ENCODE data around the gene CDIP1.
"Not testable (repeated sequence)": the region's sequence is repeated elsewhere in the genome, so short reads cannot be mapped to it uniquely, and the experiment has no call there.

The CDIP1 gene

DNA sequence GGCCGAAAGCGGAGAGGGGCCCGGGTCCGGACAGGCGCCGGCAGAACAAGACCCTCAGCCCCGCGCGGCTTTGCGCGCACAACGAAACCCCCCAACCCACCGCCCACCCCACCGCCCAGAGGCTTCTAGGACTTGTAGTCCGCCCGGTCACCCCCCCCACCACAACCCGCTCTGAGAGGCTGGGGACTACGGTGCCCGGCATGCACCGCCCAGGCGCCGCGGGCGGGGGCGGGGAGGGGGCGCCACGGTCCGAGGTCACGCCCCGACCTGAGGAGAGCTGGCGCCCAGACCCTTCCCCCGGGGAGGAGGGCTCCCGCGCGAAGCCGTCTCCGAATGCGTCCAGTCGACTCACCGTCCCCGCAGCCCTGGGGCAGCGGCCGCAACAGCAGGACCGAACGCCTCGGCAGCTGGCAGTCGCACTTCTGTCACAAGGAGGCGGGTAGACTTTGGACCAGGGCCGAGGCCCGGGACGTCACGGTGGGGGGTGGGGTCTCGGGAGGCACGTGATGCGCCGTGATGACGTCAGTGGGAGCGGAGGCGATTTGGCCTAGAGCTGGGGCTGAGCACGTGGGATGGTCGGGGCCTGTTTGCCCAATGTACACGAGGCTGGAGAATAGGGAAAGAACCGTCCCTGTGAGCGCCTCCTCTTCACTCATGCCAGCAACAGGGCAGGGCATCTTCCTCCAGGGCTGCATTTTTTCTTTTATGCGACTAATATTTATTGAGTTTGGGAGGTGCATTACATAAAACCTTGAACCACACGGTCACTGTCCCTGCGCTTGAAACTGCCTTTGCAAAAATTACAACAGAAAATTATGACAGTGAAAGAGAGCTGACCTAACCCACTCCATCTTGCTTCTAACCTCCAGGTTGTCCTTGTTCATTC lies at the start of gene CDIP1:
TSS of gene CDIP1 (minus strand) at position 424 of the 886 bp plus-strand sequence. CDS start 24,643 bp downstream, outside the sequence.
- peak; percentile 94 for DNase-seq

DNA sequence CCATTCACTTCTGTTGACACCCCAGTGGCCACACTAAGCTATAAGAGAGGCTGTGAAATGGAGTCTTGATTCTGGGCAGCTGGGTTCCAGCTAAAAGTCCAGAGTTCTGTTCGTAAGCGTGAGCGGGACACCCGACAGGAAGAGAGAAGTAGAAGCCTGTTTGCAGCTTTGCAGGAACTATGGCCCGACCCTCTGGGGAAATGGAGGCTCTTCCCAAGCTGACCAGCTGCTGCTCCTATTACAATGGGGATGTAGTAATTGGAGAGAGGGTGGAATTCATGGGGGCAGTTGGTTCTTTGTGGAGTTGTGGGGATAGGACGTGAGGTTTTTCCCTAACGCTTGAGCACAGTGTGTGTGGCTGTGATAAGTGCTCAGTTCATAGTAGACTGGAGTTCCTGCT lies 47.7 kb upstream of the CDIP1 start:
- DNase-seq, result no peak

DNA sequence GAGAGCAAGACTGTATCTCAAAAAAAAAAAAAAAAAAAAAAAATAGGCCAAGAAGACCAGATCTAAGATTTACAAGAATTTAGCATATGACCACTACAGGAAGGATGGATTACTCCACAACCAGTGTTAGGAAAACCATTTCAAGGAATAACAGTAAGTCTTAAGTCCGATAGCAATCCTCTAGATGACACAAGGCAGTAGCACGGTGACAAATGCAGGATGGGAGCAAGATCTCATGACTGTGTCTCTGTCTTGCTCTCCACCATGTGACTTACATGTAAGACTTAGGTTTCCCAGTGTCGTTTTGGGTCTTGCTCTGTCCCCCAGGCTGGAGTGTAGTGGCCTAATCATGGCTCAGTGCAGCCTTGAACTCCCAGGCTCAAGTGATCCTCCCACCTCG lies 45.3 kb upstream of the CDIP1 start:
- no peak for DNase-seq

DNA sequence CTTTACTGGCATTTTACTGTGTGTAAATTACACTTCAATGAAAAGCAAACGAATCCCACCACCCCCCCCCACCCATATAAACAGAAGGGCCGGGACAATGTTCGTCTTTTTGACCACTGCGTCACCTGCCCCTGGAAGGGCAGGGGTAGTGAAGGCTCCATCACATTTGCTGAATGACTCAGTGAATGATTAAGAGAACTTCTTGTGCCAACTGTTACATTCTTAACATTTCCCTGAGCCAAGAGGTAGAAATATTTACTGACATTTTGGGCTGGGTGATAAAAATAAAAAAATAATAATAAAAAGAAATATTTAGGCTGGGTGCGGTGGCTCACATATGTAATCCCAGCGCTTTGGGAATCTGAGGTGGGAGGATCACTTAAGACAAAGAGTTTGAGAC lies 41.7 kb upstream of the CDIP1 start:
- peak; percentile 8 for DNase-seq

DNA sequence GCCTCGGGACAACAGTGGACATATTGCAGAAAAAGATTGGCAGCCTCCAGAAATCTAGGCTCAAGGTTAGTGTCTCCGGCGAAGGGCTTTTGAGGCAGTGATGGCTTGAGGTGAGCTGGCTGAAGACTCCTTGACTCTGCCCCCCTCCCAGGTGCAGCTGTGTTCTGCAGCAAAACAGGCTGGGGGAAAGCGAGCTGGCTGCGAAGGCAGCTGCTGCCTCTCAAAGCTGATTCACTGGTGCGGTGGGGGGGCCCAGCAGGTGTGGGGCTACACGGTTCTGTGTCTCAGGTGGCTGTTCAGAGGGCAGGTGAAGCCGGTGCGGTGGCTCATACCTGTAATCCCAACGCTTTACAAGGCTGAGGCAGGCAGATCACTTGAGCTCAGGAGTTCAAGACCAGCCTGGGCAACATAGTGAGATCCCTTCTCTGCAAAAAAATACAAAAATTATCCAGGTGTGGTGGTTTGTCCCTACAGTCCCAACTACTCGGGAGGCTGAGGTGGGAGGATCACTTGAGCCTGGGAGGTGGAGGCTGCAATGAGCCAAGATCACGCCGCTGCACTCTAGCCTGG lies 40.5 kb upstream of the CDIP1 start:
- DNase-seq, result no peak

DNA sequence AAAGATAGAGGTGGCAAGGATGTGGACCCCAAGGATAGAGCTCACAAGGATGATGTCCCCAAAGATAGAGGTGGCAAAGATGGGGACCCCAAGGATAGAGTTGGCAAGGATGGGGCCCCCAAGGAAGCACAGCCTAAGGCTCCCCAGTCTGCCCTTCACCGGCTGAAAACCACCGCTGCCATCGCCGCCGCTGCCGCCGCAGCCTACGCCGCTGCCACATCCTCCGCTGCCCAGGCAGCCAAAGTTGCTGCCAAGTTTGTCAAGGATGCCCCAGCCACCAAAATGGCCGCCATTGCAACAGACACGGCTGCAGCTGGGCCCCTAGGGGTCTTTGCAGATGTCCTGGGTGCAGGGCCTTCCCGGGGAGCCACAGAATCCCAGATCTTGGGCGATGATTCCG lies 37.4 kb upstream of the CDIP1 start:
- DNase-seq, result no peak

DNA sequence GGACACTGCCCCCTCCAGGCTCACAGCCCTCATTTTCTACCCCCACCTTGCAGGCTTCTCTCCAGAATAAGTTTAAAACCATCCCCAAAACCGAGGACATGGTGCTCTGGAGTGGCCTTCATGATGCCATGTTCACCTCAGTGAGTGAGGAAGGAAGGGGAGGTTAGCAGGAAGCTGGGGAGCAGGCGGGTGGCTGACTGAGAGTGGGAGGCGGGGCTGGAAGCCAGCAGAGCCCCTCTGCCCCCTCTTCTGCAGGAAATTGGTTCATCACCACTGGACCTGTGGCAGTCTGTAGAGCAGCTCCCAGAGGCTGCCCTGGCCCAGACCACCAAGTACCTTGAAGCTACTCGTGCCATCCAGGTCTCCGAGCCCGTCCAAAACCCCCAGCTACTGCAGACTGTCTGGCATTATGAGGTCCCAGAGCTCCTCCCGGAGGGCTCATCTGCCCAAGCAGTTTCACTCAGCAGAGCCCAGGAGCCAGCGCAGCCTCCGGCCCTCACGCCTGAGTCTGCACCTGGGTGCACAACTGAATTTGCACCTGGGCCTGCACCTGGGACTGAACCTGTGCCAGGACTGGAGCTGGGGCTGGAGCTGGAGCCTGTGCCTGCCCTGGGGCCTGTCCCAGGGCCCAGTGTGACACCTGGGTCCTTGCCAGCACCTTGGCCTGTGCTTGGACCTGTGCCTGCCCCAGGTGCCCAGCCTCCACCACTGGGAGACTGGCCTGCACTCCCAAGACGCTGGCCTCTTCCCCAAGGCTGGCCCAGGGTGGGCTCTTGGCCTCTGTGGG lies 36.5 kb upstream of the CDIP1 start:
- no peak for DNase-seq

DNA sequence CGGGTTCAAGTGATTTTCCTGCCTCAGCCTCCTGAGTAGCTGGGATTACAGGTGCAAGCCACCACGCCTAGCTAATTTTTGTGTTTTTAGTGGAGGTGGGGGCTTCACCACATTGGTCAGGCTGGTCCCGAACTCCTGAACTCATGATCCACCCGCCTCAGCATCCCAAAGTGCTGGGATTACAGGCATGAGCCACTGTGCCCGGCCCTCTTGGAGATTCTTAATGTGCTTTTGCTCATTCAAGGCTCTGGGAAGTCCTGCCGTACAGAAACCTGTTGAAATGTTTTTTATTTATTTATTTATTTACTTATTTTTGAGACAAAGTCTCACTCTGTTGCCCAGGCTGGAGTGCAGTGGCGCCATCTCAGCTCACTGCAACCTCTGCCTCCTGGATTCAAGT lies 35.4 kb upstream of the CDIP1 start:
- not testable (repeated sequence) for DNase-seq

DNA sequence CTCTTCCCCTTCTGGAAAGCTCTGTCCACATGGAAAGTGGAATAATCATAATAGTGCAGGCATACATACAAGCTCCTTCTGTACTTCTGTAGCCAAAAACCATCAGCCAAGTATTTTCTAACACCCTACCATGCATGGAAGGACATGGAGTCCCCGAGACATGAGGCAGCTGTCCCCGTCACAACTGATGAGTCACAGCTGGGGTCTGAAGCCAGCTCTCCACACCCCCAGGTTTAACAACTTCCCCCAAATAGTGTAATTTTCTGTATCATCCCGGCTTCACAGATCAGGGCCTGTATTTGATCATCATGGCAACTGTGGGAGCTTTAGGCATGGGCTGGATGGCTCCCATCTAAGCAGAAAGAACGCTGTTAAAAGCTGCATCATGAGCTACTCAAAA lies 34.1 kb upstream of the CDIP1 start:
- DNase-seq, result no peak

DNA sequence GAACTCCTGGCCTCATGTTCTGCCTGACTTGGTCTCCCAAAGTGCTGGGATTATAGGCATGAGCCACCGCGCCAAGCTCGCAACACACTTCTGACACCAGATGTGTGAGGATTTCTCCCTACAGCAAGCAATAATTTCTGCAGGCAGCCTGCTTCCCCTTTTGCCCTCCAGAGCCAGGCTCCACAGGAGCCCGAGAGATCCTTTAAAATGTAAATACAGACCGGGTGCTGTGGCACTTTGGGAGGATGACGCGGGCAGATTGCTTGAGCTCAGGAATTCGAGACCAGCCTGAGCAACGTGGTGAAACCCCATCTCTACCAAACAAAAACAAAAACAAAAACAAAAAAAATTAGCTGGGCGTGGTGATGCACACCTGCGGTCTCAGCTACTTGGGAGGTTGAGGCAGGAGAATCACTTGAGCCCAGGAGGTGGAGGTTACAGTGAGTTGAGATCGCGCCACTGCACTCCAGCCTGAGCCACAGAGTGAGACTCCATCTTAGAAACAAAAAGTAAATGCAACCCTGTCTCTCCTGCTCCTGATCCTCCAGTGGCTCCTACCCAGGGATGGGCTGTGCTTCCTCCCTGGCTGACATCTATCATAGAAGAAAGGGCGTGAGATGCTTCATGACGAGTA lies 32.2 kb upstream of the CDIP1 start:
- no peak for DNase-seq

DNA sequence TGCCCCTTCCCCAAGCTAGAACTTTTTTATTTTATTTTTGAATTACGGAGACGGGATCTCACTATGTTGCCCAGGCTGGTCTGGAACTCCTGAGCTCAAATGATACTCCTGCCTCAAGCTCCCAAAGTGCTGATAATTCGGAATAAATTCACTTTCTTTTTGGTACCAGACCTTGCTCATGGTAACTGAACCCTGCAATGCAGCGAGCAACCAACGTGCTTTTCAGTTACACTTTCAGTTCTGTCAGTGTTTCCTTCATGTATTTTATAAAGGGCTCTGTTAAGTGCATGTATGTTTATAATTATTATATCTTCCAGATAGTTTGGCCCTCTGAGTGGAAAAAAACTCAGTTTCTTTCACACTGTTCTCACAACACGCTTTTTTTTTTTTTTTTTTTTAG lies 31.5 kb upstream of the CDIP1 start:
- DNase-seq, result no peak

DNA sequence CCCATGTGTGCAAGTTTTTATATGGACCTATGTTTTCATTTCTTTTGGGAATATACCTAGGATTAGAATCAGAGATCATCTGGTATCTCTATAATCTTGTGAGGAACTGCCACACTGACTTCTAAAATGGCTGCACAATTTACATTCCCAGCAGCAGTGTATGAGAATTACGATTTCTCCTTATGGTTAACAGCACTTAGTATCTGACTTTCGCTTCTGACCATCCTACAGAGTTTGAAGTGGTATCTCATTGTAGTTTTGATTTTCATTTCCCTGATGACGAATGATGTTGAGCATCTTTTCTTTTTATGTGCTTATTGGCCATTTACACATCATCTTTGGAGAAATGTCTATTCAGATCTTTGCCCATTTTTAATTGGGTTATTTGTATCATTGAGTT lies 27.6 kb upstream of the CDIP1 start:
- DNase-seq, result no peak

DNA sequence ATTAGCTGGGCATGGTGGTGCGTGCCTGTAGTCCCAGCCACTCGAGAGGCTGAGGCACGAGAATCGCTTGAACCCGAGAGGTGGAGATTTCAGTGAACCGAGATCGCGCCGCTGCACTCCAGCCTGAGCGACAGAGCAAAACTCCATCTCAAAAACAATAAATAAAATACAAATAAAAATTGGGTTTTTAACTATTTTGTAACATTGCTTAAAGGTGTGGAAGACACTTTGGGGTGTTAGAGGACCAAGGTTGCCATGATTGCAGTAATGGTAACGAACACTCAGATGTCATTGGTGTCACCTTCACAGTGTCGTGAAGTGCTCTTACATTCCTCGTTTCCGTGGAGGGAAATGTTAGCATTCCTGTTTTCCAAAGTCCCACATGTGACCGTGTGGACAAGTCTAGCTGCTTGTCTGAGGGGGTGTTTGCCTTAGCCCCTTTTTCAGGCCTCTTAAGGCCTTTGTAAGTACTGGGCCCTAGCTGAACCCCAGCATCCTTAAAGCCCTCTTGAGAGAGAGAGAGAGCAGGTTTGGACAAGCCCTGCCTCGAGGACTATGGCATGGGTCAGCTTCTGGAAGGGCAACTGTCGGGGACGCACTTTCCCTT lies 26.2 kb upstream of the CDIP1 start:
- DNase-seq, result no peak

DNA sequence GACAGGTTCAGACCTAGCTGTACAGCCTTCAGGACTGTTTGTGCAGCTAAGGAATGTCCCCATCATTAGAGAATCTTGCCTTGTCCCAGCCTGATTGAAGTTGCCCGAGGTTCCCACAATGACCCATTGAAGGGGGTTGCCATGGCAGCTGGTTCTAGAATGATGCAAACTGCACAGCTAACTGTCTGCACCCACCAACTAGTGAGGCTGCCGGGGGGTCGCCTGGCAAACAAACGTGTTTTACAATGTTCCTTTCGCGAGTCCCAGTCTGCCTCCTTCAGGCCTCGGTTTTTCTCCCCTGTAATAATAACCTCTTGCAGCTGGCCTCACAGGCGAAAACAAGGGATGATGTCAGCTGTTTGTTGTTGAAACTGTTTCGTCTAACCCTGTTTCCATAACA lies 23.0 kb upstream of the CDIP1 start:
- DNase-seq, result no peak

DNA sequence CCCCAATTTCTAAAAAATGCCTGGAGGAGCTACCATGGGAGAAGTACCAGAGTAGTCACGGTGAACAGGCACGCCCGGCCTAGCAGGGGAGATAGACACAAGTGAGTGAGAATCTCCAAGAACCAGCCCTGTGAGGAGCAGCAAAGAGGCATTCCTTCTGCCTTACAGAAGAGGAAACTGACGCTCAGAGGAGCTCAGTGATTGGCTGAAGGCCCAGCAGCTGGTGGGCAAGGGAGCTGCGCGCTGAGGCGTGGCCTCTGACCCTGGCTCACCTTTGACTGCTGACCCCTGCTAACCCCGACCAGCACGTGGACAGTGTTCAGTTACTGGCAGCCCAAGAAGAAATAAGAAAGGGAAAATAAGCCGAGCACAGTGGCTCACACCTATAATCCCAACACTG lies 19.4 kb upstream of the CDIP1 start:
- no peak for DNase-seq

DNA sequence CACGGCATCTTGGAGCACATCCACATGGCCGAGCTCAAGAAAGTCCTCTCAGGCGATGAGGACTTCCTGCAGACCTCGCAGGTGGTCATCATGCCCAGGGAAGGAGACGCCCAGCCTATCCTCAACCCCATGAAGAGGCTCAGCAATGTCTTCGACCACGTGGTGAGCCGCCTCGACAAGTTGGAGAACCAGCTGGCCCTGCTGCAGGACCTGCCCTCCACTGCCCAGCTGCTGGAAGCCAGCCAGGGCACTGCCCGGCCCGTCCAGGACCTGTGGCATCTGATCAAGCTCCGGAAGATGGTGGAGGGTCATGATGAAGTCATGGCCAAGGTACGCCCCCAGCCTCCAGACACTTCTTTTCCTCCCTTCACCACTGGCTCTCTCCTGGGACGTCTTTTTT lies 18.0 kb upstream of the CDIP1 start:
- no peak for DNase-seq

DNA sequence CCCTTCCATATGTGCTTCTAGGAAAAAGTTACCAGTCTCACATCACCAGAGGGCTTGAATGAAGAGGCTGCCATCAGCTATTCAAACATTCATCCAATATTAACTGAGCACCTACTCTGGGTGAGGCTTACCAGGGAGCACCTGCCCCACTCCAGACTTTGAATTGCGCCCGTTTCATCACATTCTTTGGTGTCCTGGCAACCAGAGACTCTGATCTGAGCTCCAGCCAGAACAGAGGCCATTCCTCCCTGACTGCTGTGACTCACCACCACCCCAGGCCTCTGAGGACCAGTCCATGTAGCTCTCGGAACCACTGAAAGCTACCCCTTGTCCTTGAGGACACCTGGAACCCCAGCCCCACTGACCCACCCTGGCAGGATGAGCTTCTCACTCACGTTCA lies 17.5 kb upstream of the CDIP1 start, which contains the start of gene C16orf96:
TSS of gene C16orf96 (plus strand) at position 229 of the 400 bp plus-strand sequence. CDS start at position 379, 150 bp downstream.
- no peak for DNase-seq

DNA sequence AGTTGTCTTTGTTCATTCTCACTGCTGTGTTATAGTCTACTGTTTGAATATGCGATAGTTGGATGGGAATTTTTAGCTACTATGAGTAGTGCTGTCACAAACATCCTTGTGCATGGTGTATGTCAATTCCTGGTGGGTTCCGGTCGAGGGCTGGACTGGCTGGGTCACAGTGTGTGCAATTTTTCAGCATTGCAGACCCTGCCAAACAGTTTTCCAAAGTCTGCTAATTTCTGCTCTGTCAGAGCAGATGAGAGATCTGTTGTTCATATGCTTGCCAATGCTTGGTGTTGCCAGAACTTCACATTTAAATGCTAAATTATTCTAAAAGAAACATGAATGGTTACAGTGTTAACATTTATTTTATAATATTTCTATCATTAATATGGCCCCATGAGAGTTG lies 14.0 kb upstream of the CDIP1 start:
- no peak for DNase-seq

DNA sequence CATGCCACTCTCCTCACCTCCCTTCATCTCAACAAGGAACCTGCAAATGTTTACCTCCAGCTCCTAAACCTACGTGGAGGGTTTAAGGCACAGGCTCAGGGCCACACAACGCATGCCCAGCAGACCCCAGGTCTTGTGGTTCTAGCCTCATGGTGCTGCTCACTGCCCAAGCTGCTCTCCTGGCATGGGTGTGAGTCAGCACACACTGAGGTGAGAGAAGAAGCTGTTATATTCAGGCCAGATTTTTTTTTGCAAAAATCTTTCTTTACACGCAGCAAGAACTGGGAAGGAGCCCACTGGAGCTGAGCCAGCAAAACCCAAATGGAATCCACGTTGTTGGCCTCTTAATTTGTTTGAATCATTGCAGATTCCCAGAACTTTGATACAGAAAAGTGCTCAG lies 12.0 kb upstream of the CDIP1 start:
- DNase-seq, result no peak

DNA sequence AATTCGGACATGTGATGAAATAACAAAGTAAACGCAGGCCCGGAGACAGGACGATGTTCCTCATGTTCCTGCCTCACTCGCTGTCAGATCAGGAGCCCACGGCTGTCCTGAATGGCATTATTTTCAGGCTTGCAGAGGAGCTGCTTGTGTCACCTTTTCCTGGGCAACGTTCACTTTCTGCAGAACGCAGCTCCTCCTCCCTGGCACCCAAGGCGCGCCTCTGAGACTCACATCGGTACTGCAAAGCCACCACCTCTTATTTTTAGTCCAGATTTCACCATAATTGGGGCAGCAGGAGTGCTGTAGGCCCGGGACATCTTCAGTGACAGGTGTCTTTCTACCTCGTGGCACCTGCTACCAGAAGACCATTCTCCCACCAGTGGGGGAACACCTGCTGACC lies 9.6 kb upstream of the CDIP1 start:
- DNase-seq, result no peak

DNA sequence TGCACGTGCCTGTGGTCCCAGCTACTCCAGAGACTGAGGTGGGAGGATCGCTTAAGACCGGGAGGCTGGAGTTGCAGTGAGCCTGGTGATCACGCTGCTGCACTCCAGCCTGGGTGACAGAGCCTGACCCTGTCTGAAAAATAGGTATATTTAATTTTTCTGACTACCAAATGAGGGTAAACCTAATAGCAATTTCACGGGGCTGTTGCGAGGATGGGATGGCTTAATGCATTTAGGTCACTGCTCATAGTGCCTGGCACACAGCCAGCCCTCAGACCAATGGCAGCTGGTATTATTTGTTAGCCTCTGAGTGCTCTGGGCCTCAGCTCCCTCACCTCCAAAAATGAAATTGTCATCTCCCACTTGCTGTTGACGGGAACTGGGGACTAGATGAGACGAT lies 5.9 kb upstream of the CDIP1 start:
- DNase-seq, result no peak

DNA sequence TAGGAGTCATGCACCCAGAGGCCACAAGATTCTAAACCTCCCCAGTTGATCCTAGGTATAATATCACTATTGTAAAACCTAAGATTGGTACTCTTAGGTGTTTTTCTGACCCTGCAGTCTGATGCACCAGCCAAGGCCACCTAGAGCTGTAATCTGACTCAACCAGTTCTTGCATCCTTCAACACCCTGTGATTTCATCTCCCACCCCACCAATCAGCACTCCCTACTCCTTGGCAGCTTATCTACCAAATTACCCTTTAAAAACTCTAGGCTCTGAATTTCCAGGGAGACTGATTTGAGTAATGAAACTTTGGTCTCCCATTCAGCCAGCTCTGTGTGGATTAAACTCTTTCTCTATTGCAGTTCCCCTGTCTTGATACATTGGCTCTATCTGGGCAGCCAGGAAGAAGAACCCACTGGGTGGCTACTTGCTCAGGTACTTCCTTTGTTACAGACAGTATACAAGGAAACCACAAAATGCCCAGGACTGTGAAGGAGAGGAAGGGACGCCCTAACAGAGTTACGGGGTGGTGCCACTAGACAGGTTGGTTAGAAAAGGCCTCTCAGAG lies 1.2 kb upstream of the CDIP1 start:
- DNase-seq, result no peak

All from fibroblast of upper back skin (primary cell).